KMS-11 (cell line): Measurements from ENCODE around the gene ATXN7.

Experiments used
- H2AFZ ChIP-seq: fragments of 200-600 bp; sonication (generic); 2 replicates; pipeline ENCODE4 v1.6.1; 2016; ENCODE audit warnings: antibody characterized with exemption, mixed run types, low read depth
- H3K27ac ChIP-seq: fragments of 200-600 bp; sonication (generic); 2 replicates; pipeline ENCODE4 v1.6.1; 2016; ENCODE audit warnings: mild to moderate bottlenecking, mixed run types
- H3K27me3 ChIP-seq: fragments of 200-600 bp; sonication (generic); 2 replicates; pipeline ENCODE4 v1.6.1; 2017; ENCODE audit warnings: mild to moderate bottlenecking, low read depth, mixed run types, moderate library complexity; ENCODE audit not compliant: insufficient read depth
- H3K36me3 ChIP-seq: fragments of 200-600 bp; sonication (generic); 2 replicates; pipeline ENCODE4 v1.6.1; 2017; ENCODE audit warnings: mild to moderate bottlenecking, mixed run types; ENCODE audit not compliant: insufficient read depth
- H3K4me1 ChIP-seq: fragments of 200-600 bp; sonication (generic); 2 replicates; pipeline ENCODE4 v1.6.1; 2016; ENCODE audit warnings: mild to moderate bottlenecking, low read depth, mixed run types; ENCODE audit not compliant: poor library complexity, severe bottlenecking
- H3K4me2 ChIP-seq: fragments of 200-600 bp; sonication (generic); 2 replicates; pipeline ENCODE4 v1.7.0; 2016; ENCODE audit warnings: mild to moderate bottlenecking, mixed run types
- H3K4me3 ChIP-seq: fragments of 200-600 bp; sonication (generic); IDR thresholded peaks from 2 replicates; pipeline ENCODE4 v1.6.1; 2017; ENCODE audit warnings: low read depth, low read length, mixed read lengths; ENCODE audit not compliant: insufficient read depth
- H3K79me2 ChIP-seq: fragments of 200-600 bp; sonication (generic); 2 replicates; pipeline ENCODE4 v1.6.1; 2016; ENCODE audit warnings: low read depth, mixed run types; ENCODE audit not compliant: insufficient read depth
- H3K9ac ChIP-seq: fragments of 200-600 bp; sonication (generic); 2 replicates; pipeline ENCODE4 v1.6.1; 2016; ENCODE audit warnings: mild to moderate bottlenecking, mixed run types
- H4K20me1 ChIP-seq: fragments of 200-600 bp; sonication (generic); 2 replicates; pipeline ENCODE4 v1.6.1; 2016; ENCODE audit warnings: mild to moderate bottlenecking, mixed run types; ENCODE audit not compliant: insufficient read depth
- CTCF ChIP-seq: fragments of 200-600 bp; sonication (generic); conservative IDR thresholded peaks from 2 replicates; pipeline ENCODE4 v1.6.1; 2017; ENCODE audit warnings: low read depth, mild to moderate bottlenecking, antibody characterized with exemption, low read length, moderate library complexity, mixed read lengths

The ATXN7 gene

GRCh38 chr3:63818282-63819150 is 45.2 kb upstream of the ATXN7 start:
- no peaks in the 10 kb centered on the region for H3K79me2 ChIP-seq
- no peak overlapping the region for H3K4me3 ChIP-seq
- H3K9ac ChIP-seq: no peak overlapping the region
- H2AFZ ChIP-seq: no peak overlapping the region
- TF ChIP-seq CTCF: peak; percentile 81
- H4K20me1 ChIP-seq: no peaks in the 10 kb centered on the region
- H3K4me2 ChIP-seq: no peak overlapping the region
- H3K36me3 ChIP-seq: no peaks in the 10 kb centered on the region
- no peaks in the 10 kb centered on the region for H3K27me3 ChIP-seq
- no peaks in the 10 kb centered on the region for H3K4me1 ChIP-seq
- H3K27ac ChIP-seq: no peak overlapping the region

GRCh38 chr3:63819151-63819398 is 44.6 kb upstream of the ATXN7 start, which contains the start of gene C3orf49:
C3orf49 (plus strand) TSS chr3:63819299; CDS start chr3:63819472, 173 bp downstream.
- H3K36me3 ChIP-seq: no peaks in the 10 kb centered on the region
- no peaks in the 10 kb centered on the region for H3K4me1 ChIP-seq
- no peaks in the 10 kb centered on the region for H3K79me2 ChIP-seq
- H3K27ac ChIP-seq: no peak within 1 kb of the TSS
- no peaks in the 10 kb centered on the region for H4K20me1 ChIP-seq
- TF ChIP-seq CTCF: no peak
- no peak within 1 kb of the TSS for H2AFZ ChIP-seq
- H3K27me3 ChIP-seq: no peaks in the 10 kb centered on the region
- H3K4me2 ChIP-seq: no peak within 1 kb of the TSS
- no peak within 1 kb of the TSS for H3K4me3 ChIP-seq
- no peak within 1 kb of the TSS for H3K9ac ChIP-seq

GRCh38 chr3:63824309-63824708 is 39.4 kb upstream of the ATXN7 start:
- no peak overlapping the region for H3K27ac ChIP-seq
- no peak overlapping the region for H2AFZ ChIP-seq
- no peaks in the 10 kb centered on the region for H3K4me1 ChIP-seq
- no peaks in the 10 kb centered on the region for H4K20me1 ChIP-seq
- H3K4me3 ChIP-seq: no peak overlapping the region
- no peaks in the 10 kb centered on the region for H3K27me3 ChIP-seq
- H3K79me2 ChIP-seq: no peaks in the 10 kb centered on the region
- H3K4me2 ChIP-seq: no peak overlapping the region
- no peak for TF ChIP-seq CTCF
- no peak overlapping the region for H3K9ac ChIP-seq
- H3K36me3 ChIP-seq: no peaks in the 10 kb centered on the region

GRCh38 chr3:63830526-63830925 is 33.1 kb upstream of the ATXN7 start:
- H2AFZ ChIP-seq: no peak overlapping the region
- no peaks in the 10 kb centered on the region for H3K4me1 ChIP-seq
- H3K27me3 ChIP-seq: no peaks in the 10 kb centered on the region
- no peak for TF ChIP-seq CTCF
- H3K9ac ChIP-seq: no peak overlapping the region
- no peaks in the 10 kb centered on the region for H3K79me2 ChIP-seq
- no peaks in the 10 kb centered on the region for H4K20me1 ChIP-seq
- H3K27ac ChIP-seq: no peak overlapping the region
- no peaks in the 10 kb centered on the region for H3K36me3 ChIP-seq
- H3K4me2 ChIP-seq: no peak overlapping the region
- H3K4me3 ChIP-seq: no peak overlapping the region
